HG02571 (cell line): Measurements from ENCODE around the gene MARCHF3.
"Not testable (repeated sequence)": the region's sequence is repeated elsewhere in the genome, so short reads cannot be mapped to it uniquely, and the experiment has no call there.

Experiments used
- ATAC-seq: cut with Tn5 transposase; IDR thresholded peaks from one replicate; pipeline ENCODE4 v1.9.1; 2021; ENCODE audit warnings: mild to moderate bottlenecking, moderate library complexity; ENCODE audit not compliant: unreplicated experiment

Gene MARCHF3

GRCh38 chr5:126852841-126853271, 177.5 kb downstream of the MARCHF3 start:
- no peak for ATAC-seq

GRCh38 chr5:126852091-126852571, 178.2 kb downstream of the MARCHF3 start:
- ATAC-seq, result peak; percentile 72

GRCh38 chr5:126851501-126852011, 178.8 kb downstream of the MARCHF3 start:
- no peak for ATAC-seq

GRCh38 chr5:126849101-126849678, 181.2 kb downstream of the MARCHF3 start:
- no peak for ATAC-seq

- no peak for ATAC-seq
Measured at GRCh38 chr5:126848253-126848652, 182.1 kb downstream of the MARCHF3 start.

- no peak for ATAC-seq
Measured at GRCh38 chr5:126847826-126848251, 182.5 kb downstream of the MARCHF3 start.

GRCh38 chr5:126847456-126847820, 182.9 kb downstream of the MARCHF3 start:
- ATAC-seq, result no peak

GRCh38 chr5:126846744-126847455, 183.5 kb downstream of the MARCHF3 start:
- no peak for ATAC-seq

- ATAC-seq, result no peak
Measured at GRCh38 chr5:126846344-126846743, 184.0 kb downstream of the MARCHF3 start.

GRCh38 chr5:126845470-126846070, 184.8 kb downstream of the MARCHF3 start:
- peak; percentile 86 for ATAC-seq

- not testable (repeated sequence) for ATAC-seq
Measured at GRCh38 chr5:126843375-126843774, 187.0 kb downstream of the MARCHF3 start.

GRCh38 chr5:126839407-126839806, 191.0 kb downstream of the MARCHF3 start:
- not testable (repeated sequence) for ATAC-seq

- ATAC-seq, result no peak
Measured at GRCh38 chr5:126837906-126838539, 192.3 kb downstream of the MARCHF3 start.

GRCh38 chr5:126837242-126837641, 193.1 kb downstream of the MARCHF3 start:
- no peak for ATAC-seq

- no peak for ATAC-seq
Measured at GRCh38 chr5:126836778-126837177, 193.6 kb downstream of the MARCHF3 start.

- ATAC-seq, result no peak
Measured at GRCh38 chr5:126831156-126831555, 199.2 kb downstream of the MARCHF3 start.

GRCh38 chr5:126830061-126830460, 200.3 kb downstream of the MARCHF3 start:
- no peak for ATAC-seq

- no peak for ATAC-seq
Measured at GRCh38 chr5:126829098-126829497, 201.3 kb downstream of the MARCHF3 start.

GRCh38 chr5:126826619-126827215, 203.6 kb downstream of the MARCHF3 start:
- ATAC-seq, result no peak

GRCh38 chr5:126819253-126819652, 211.1 kb downstream of the MARCHF3 start:
- no peak for ATAC-seq

GRCh38 chr5:126818736-126819135, 211.6 kb downstream of the MARCHF3 start:
- ATAC-seq, result no peak
